WTC11 (cell line): ENCODE results near the gene TP53I3. TPM values are rescaled to one million over a fixed set of nuclear protein-coding genes. Genes with fewer than 3 reads are reported as not detected.

Source experiments
- ATAC-seq: fragments of 200-7000 bp; cut with Tn5 transposase; 2 replicates; pipeline ENCODE4 v1.10.0; 2021; ENCODE audit warnings: mild to moderate bottlenecking, moderate library complexity
- CTCF ChIA-PET: fragments of 300-600 bp; sonication (Branson Sonifier 250); formaldehyde crosslinking; loops from one replicate; lab custom pipeline; 2021; ENCODE audit warnings: antibody characterized with exemption; lab: Charles Lee
- POLR2A ChIA-PET: fragments of 350-600 bp; sonication (Branson Sonifier 250); formaldehyde crosslinking; loops from one replicate; lab custom pipeline; 2021; ENCODE audit warnings: antibody characterized with exemption; lab: Charles Lee
- DNase-seq: peaks from one replicate; pipeline ENCODE4 v3.0.0; 2021; ENCODE audit warnings: low spot score
- H3K27ac Mint-ChIP-seq: 2 replicates; pipeline ENCODE4 v1.8.0; 2021; ENCODE audit warnings: mixed read lengths
- H3K27me3 Mint-ChIP-seq: 2 replicates; pipeline ENCODE4 v1.8.0; 2021; ENCODE audit warnings: low read depth, mild to moderate bottlenecking, moderate library complexity, mixed read lengths
- H3K36me3 Mint-ChIP-seq: 2 replicates; pipeline ENCODE4 v1.8.0; 2021; ENCODE audit warnings: mixed read lengths
- H3K4me1 Mint-ChIP-seq: 2 replicates; pipeline ENCODE4 v1.8.0; 2022; ENCODE audit warnings: mixed read lengths
- H3K4me3 Mint-ChIP-seq: 2 replicates; pipeline ENCODE4 v1.8.0; 2021; ENCODE audit warnings: mild to moderate bottlenecking, moderate library complexity, mixed read lengths
- H3K9me3 Mint-ChIP-seq: 2 replicates; pipeline ENCODE4 v1.8.0; 2021; ENCODE audit warnings: mixed read lengths
- ATF1 ChIP-seq: sonication (generic); formaldehyde crosslinking; IDR thresholded peaks from 2 replicates; pipeline ENCODE4 v1.8.1; 2023; ENCODE audit warnings: mild to moderate bottlenecking, moderate library complexity, missing genetic modification reagents
- GTF2I ChIP-seq: fragments of 250-450 bp; sonication (Bioruptor Pico); conservative IDR thresholded peaks from 2 replicates; pipeline ENCODE4 v1.4.0; 2021; ENCODE audit warnings: mild to moderate bottlenecking
- KAT7 ChIP-seq: sonication (generic); formaldehyde crosslinking; IDR thresholded peaks from 2 replicates; pipeline ENCODE4 v1.8.1; 2023; ENCODE audit warnings: missing genetic modification reagents, mild to moderate bottlenecking, borderline replicate concordance
- MXD4 ChIP-seq: fragments of 250-450 bp; sonication (Bioruptor Pico); IDR thresholded peaks from 2 replicates; pipeline ENCODE4 v1.8.0; 2021; ENCODE audit warnings: mild to moderate bottlenecking, moderate library complexity, borderline replicate concordance
- MYBL2 ChIP-seq: sonication (generic); formaldehyde crosslinking; IDR thresholded peaks from 2 replicates; pipeline ENCODE4 v1.8.1; 2023; ENCODE audit warnings: mild to moderate bottlenecking, moderate library complexity, missing genetic modification reagents
- NR2C2 ChIP-seq: sonication (generic); formaldehyde crosslinking; IDR thresholded peaks from 2 replicates; pipeline ENCODE4 v1.8.0; 2022; ENCODE audit warnings: mild to moderate bottlenecking, missing genetic modification reagents
- TEAD4 ChIP-seq: sonication (generic); formaldehyde crosslinking; IDR thresholded peaks from 2 replicates; pipeline ENCODE4 v1.8.0; 2022; ENCODE audit warnings: mild to moderate bottlenecking, missing genetic modification reagents
- ZBTB21 ChIP-seq: sonication (generic); formaldehyde crosslinking; IDR thresholded peaks from 2 replicates; pipeline ENCODE4 v1.8.1; 2023; ENCODE audit warnings: mild to moderate bottlenecking, missing genetic modification reagents, borderline replicate concordance
- ZNF121 ChIP-seq: sonication (generic); formaldehyde crosslinking; IDR thresholded peaks from 2 replicates; pipeline ENCODE4 v1.8.0; 2023; ENCODE audit warnings: missing genetic modification reagents
- ZNF138 ChIP-seq: sonication (generic); formaldehyde crosslinking; conservative IDR thresholded peaks from 2 replicates; pipeline ENCODE4 v1.8.1; 2022; ENCODE audit warnings: mild to moderate bottlenecking, moderate library complexity, missing genetic modification reagents
- ZNF317 ChIP-seq: sonication (generic); formaldehyde crosslinking; IDR thresholded peaks from 2 replicates; pipeline ENCODE4 v1.8.1; 2023; ENCODE audit warnings: low read depth, mild to moderate bottlenecking, moderate library complexity, missing genetic modification reagents, borderline replicate concordance
- total RNA-seq: library from RNA; stranded (reverse); gene quantifications from 3 replicates; pipeline ENCODE4 v1.2.3, GENCODE V29; 2021
- TF ChIP-seq, protein P1 (sequence below): fragments of 250-450 bp; sonication (Bioruptor Pico); IDR thresholded peaks from 2 replicates; pipeline ENCODE4 v1.9.0; 2021; ENCODE audit warnings: mild to moderate bottlenecking
- TF ChIP-seq, protein P2 (sequence below): sonication (generic); formaldehyde crosslinking; IDR thresholded peaks from 2 replicates; pipeline ENCODE4 v1.8.1; 2023; ENCODE audit warnings: mild to moderate bottlenecking, moderate library complexity, missing genetic modification reagents
- TF ChIP-seq, protein P3 (sequence below): sonication (generic); formaldehyde crosslinking; IDR thresholded peaks from 2 replicates; pipeline ENCODE4 v1.8.0; 2023; ENCODE audit warnings: mild to moderate bottlenecking, missing genetic modification reagents
- TF ChIP-seq, protein P4 (sequence below): sonication (generic); formaldehyde crosslinking; IDR thresholded peaks from 2 replicates; pipeline ENCODE4 v1.8.1; 2022; ENCODE audit warnings: mild to moderate bottlenecking, missing genetic modification reagents, moderate library complexity, borderline replicate concordance
- TF ChIP-seq, protein P5 (sequence below): sonication (generic); formaldehyde crosslinking; IDR thresholded peaks from 2 replicates; pipeline ENCODE4 v1.8.0; 2023; ENCODE audit warnings: missing genetic modification reagents
- TF ChIP-seq, protein P6 (sequence below): sonication (generic); formaldehyde crosslinking; conservative IDR thresholded peaks from 2 replicates; pipeline ENCODE4 v1.8.1; 2023; ENCODE audit warnings: mild to moderate bottlenecking, low read depth, missing genetic modification reagents, moderate library complexity

TP53I3 gene
- total RNA-seq, 1 experiment from 2014 or later, result 32.9 TPM

DNA sequence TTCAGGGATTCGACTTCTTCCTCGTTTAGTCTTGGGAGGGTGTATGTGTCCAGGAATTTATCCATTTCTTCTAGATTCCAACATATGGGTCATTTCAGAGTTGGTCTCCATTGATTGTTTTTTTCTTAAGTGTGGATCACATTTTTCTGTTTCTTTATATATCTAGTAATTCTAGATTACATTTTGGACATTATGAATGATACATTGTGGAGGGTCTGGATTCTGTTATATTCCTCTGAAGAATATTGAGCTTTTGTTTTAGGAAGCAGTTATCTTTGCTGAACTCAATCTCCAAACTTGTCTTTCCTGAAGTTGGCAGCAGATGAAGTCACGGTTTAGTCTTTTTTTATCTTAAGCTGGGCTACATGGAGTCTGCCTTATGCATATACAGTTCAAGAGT lies 47.9 kb upstream of the TP53I3 start (continued):
- TF ChIP-seq, protein P1, sequence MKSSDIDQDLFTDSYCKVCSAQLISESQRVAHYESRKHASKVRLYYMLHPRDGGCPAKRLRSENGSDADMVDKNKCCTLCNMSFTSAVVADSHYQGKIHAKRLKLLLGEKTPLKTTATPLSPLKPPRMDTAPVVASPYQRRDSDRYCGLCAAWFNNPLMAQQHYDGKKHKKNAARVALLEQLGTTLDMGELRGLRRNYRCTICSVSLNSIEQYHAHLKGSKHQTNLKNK (CRISPR knock-in tag), result no peak
- TF ChIP-seq, protein P2, sequence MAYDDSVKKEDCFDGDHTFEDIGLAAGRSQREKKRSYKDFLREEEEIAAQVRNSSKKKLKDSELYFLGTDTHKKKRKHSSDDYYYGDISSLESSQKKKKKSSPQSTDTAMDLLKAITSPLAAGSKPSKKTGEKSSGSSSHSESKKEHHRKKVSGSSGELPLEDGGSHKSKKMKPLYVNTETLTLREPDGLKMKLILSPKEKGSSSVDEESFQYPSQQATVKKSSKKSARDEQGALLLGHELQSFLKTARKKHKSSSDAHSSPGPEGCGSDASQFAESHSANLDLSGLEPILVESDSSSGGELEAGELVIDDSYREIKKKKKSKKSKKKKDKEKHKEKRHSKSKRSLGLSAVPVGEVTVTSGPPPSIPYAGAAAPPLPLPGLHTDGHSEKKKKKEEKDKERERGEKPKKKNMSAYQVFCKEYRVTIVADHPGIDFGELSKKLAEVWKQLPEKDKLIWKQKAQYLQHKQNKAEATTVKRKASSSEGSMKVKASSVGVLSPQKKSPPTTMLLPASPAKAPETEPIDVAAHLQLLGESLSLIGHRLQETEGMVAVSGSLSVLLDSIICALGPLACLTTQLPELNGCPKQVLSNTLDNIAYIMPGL, result no peak
- TF ChIP-seq KAT7, result no peak
- TF ChIP-seq, protein P3, sequence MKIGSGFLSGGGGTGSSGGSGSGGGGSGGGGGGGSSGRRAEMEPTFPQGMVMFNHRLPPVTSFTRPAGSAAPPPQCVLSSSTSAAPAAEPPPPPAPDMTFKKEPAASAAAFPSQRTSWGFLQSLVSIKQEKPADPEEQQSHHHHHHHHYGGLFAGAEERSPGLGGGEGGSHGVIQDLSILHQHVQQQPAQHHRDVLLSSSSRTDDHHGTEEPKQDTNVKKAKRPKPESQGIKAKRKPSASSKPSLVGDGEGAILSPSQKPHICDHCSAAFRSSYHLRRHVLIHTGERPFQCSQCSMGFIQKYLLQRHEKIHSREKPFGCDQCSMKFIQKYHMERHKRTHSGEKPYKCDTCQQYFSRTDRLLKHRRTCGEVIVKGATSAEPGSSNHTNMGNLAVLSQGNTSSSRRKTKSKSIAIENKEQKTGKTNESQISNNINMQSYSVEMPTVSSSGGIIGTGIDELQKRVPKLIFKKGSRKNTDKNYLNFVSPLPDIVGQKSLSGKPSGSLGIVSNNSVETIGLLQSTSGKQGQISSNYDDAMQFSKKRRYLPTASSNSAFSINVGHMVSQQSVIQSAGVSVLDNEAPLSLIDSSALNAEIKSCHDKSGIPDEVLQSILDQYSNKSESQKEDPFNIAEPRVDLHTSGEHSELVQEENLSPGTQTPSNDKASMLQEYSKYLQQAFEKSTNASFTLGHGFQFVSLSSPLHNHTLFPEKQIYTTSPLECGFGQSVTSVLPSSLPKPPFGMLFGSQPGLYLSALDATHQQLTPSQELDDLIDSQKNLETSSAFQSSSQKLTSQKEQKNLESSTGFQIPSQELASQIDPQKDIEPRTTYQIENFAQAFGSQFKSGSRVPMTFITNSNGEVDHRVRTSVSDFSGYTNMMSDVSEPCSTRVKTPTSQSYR (CRISPR knock-in tag), result no peak

DNA sequence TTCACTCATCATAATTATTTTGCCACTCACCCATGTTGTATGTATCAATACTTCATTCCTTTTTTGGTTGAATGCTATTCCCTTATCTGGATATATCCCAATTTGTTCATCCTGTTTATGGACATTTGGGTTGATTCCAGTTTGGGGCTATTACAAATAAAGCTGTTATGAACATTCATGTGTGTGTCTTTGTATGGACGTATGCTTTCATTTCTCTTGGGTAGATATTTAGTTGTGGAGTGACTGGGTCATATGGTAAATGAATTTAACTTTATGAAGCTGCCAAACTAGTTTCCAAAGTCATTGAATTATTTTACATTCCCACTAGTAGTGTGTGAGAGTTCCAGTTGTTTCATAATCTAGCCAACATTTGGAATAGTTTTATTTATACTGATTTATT lies 41.3 kb upstream of the TP53I3 start:
- no peak for ATAC-seq
- no peaks in the 10 kb centered on the region for H3K36me3 Mint-ChIP-seq
- TF ChIP-seq GTF2I (no peak), TEAD4 (CRISPR knock-in tag) (no peak), MYBL2 (CRISPR knock-in tag) (no peak), MXD4 (CRISPR knock-in tag) (no peak), ATF1 (CRISPR knock-in tag) (no peak), ZNF121 (CRISPR knock-in tag) (no peak), NR2C2 (no peak), ZNF138 (CRISPR knock-in tag) (no peak), ZBTB21 (no peak), ZNF317 (no peak)
- TF ChIP-seq, protein P4, sequence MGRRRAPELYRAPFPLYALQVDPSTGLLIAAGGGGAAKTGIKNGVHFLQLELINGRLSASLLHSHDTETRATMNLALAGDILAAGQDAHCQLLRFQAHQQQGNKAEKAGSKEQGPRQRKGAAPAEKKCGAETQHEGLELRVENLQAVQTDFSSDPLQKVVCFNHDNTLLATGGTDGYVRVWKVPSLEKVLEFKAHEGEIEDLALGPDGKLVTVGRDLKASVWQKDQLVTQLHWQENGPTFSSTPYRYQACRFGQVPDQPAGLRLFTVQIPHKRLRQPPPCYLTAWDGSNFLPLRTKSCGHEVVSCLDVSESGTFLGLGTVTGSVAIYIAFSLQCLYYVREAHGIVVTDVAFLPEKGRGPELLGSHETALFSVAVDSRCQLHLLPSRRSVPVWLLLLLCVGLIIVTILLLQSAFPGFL (CRISPR knock-in tag), result no peak
- TF ChIP-seq, protein P5, sequence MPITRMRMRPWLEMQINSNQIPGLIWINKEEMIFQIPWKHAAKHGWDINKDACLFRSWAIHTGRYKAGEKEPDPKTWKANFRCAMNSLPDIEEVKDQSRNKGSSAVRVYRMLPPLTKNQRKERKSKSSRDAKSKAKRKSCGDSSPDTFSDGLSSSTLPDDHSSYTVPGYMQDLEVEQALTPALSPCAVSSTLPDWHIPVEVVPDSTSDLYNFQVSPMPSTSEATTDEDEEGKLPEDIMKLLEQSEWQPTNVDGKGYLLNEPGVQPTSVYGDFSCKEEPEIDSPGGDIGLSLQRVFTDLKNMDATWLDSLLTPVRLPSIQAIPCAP (CRISPR knock-in tag), result no peak
- TF ChIP-seq, protein P6, sequence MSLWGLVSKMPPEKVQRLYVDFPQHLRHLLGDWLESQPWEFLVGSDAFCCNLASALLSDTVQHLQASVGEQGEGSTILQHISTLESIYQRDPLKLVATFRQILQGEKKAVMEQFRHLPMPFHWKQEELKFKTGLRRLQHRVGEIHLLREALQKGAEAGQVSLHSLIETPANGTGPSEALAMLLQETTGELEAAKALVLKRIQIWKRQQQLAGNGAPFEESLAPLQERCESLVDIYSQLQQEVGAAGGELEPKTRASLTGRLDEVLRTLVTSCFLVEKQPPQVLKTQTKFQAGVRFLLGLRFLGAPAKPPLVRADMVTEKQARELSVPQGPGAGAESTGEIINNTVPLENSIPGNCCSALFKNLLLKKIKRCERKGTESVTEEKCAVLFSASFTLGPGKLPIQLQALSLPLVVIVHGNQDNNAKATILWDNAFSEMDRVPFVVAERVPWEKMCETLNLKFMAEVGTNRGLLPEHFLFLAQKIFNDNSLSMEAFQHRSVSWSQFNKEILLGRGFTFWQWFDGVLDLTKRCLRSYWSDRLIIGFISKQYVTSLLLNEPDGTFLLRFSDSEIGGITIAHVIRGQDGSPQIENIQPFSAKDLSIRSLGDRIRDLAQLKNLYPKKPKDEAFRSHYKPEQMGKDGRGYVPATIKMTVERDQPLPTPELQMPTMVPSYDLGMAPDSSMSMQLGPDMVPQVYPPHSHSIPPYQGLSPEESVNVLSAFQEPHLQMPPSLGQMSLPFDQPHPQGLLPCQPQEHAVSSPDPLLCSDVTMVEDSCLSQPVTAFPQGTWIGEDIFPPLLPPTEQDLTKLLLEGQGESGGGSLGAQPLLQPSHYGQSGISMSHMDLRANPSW, result no peak
- H3K27me3 Mint-ChIP-seq, result peaks cover 29% of the 10 kb centered on the region
- H3K27ac Mint-ChIP-seq, result no peak overlapping the region
- ChIA-PET CTCF (no interaction called here), POLR2A (no interaction called here)
- H3K4me1 Mint-ChIP-seq, result peaks cover 23% of the 10 kb centered on the region
- H3K4me3 Mint-ChIP-seq, result no peak overlapping the region
- H3K9me3 Mint-ChIP-seq, result peaks cover 5% of the 10 kb centered on the region
- DNase-seq, result no peak
